GM19023 (cell line): ENCODE data around the gene RUNX3.

Experiments
- ATAC-seq: cut with Tn5 transposase; IDR thresholded peaks from one replicate; pipeline ENCODE4 v1.9.1; 2021; ENCODE audit warnings: mild to moderate bottlenecking, moderate library complexity; ENCODE audit not compliant: unreplicated experiment

RUNX3 gene

GRCh38 chr1:24963943-24964693 lies 34.0 kb upstream of the RUNX3 start:
- ATAC-seq, result no peak

- ATAC-seq, result no peak
These were observed 33.2 kb upstream of the RUNX3 start for GRCh38 chr1:24963099-24963872.

DNA sequence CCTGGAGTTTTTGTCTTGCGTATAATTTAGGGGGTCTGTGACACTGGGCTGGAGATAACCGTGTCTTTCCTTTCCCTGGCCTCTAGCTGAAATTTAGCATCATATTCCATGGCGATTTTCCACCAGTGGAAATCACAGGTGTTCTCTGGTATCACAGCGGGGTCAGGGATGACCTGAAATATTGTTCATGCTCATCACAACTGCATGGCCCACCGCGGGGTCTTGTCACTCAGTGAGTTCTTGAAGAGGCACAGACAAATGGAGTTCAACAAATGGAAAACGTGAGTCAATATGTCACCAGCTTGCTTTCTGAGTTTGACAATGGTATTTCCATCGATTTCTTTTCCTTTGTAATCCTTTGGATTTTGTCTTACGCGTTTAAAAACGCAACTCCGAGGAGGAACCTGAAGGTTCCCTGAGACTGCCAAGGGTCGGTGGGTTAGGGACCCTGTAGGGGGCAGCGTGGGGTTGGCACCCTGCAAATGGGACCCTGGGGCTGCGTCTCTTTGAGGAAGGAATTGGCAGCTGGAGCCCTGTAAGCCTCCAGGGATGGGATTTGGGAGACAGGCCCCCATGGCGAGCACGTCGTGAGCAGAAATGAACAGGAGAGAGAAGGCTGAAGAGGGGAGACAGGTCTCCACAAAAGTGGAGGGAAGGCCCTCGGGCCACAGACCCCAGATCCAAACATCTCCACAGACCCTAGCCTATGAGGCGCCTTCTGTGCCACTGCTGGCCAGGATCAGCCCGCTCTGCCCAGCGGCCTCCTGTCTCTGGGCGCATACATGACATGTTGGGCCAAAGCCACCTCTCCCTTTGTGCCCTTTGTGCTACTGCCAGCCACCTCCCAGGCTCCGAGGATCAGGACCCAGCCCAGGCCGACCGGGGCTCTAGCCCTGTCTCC lies 32.1 kb upstream of the RUNX3 start:
- no peak for ATAC-seq

- no peak for ATAC-seq
These were observed 31.3 kb upstream of the RUNX3 start for GRCh38 chr1:24961334-24961733.

GRCh38 chr1:24960071-24960801 lies 30.2 kb upstream of the RUNX3 start:
- ATAC-seq, result no peak

DNA sequence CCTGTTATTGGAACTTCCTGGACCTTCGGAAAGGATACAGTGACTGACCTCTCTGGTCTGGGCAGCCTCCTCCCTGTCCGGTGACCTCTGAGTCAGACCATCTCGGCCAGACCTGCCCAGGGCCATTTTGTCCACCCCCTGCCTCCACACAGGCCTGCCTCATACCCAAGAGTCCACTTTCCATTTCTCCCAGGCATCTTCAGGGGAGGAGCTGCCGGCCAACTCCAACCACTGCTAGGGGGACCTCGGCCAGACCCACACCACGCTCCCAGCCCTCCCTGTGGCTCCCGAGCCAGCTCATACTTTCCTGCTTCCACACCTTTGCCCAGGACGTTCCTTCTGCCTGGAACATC lies 29.5 kb upstream of the RUNX3 start:
- no peak for ATAC-seq

DNA sequence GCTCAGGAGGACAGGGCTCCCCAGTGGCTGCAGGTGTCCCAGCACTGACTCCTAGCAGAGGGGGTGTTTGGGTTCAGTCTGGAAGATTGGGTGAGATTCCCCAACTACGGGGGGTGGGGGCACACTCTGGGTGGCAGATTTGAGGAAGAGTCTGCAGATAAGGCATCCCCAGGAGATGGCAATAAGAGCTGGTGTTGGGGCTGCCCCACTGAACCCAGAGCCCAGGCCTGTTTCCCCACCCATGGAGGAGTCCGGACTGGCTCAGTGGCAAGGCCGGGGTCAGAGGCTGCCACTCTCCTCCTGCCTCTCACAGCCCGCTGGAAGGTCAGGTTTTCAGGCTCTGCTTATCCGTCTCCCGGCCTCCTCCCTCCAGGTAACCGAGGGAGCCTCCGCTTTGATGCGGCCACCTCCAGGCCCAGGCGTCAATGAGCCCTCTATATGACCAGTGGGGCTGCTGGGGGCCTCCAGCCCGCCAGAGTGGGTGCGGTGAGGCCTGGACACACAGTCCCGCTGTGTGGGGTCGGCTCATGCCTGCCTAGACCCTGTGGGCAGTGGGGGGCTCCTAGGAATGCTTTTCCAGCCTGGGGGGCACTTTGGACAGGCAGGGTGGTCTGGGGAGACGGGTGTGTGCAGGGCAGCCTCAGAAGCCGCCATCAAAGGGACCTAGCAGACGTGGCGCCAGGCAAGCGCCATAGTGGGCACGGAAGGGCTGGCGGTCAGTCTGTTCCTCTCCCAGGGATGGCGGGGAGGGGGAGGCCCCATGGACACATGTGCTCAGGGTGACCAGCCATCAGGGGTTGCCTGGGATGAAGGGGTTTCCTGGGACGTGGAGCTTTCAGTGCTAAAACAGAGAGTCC lies 28.9 kb upstream of the RUNX3 start:
- ATAC-seq, result no peak

DNA sequence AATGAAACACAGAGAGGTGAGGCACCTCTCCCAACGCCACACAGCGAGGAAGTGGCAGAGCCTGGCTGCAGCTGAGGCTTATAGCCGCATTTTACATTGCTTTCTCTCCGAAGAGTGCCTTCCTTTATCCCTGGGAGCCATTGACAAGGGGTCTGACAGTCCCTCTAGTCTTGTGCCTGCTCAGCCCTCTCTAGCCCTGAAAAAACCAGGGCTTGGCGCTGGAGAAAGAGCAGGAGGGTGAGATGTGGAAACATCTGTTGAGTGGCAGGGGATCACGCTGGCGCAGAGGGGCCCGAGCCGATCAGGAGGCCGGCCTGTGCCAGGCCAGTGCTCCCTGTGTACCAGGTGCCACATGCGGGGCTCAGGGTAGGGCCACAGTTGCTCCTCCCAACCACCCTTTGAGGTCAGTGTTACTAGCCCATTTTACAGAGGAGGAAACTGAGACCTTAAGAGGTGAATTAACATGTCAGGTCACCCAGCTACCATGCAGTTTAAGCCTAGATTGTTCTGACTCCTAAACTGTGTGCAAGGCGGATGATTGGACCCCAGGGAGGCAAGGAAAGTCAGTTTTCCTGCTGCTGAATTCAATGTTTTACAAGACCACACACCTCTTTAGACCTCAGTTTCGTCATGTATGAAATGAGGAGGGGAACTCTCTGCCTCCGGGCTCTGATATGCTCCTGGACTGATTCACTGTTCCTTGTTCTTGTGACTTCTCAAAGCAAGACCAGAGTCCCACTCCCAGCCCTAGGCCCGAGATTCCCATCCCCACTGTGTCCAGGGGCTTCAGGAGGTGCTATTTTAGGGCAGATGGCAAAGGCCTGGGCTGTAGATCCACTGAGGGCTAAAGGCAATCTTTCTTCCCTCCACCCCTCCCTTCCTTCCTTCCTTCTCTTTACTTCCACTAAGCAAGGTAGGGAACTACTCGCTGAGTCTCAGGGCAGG lies 28.0 kb upstream of the RUNX3 start:
- ATAC-seq, result no peak

DNA sequence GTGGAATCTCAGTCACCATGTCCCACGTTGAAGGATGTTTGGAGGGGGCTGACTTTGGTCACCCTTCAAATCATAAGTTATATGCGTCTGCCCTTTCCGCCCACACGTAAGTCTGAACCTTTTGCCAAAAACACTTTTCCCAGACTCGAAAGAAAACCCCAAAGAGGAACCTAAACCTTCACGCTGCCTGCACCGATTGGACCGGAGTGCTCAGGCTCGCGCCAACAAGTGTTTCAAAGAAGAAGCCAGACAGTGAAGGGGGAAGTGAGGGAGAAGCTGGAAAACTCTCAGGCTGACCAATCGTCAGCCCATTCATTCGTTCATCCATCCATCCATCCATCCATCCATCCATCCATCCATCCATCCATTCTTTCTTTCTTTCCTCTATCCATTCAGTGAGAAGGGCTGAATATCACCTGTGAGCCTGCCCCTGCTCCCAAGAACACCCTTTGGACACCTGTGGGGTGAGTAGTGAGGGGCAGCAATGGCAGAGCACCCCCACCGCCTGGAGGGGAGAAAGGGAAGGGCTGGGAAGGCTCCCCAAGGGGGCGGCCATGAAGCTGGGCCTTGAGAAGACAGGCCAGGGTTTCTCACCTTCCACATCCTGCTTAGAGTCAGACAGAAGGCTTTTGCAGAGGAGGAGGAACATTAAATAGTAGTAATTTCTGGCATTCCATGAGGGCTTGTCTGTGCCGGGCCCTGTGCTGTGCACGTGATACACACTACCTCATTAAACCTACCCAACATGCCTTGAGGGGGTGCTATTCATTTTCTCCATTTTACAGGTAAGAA lies 27.1 kb upstream of the RUNX3 start:
- ATAC-seq, result no peak

DNA sequence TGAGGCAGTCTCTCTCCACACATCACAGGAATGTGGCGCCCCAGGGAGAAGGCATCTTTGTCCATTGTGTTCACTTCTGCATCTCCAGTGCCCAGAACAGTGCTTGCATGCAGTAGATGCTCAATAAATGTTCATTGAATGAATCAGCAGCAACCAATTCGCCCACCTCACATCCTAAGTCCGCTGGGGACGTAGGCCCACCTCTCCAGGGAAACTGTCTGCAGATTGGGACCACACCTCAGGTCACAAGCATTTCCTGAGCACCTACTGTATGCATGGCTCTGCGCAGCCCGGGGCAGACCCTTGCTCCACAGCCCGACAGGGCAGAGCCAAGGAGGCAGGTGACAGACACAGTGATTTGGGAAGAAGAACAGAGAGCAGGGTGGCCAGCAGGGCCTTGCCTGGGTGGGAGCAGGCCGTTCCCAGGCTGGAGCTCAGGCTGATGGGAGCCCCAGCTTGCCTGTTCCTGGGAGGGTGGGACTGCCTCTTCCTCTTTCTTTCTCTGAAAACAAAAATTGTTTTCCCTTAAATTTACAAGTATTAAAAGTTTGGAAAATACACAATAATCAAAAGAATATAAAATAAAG lies 25.8 kb upstream of the RUNX3 start:
- no peak for ATAC-seq

DNA sequence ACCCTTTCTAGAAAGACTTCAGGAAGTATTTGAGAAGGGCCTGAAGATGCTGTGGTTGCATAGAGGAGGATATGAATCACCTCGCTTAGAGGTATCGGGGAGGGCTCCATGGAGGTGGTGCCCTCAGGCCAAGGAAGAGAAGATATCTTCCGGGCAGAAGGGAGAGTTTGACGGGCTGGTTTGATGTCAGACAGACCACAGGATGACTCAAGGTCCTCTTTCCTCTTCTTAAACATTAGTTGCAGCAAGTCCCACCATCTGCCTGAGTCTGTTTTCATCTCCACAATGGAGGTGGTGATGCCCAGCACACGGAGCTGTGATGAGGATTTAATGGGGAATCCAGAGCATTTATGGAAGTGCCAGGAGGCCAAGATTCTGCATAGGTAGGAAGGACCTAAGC lies 25.1 kb upstream of the RUNX3 start:
- no peak for ATAC-seq

DNA sequence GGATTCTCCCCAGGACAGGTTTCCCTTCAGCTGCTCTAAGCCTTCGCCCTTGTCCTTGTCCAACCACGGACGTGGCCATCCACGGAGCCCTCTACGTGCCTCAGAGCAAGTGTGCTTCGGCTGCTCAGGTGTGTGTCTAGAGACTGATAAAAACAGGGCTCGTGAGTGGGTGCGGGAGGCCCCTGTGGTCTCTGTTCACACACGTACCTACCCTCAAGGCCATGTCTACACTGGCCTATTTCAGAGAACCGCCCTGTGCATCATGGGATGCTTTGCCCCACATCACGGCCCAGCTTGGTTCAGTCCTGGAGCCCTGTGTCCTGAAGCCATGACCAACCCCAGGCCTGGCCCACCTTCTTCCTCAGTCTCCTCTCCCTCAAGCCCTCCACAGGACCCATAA lies 24.6 kb upstream of the RUNX3 start:
- ATAC-seq, result no peak

DNA sequence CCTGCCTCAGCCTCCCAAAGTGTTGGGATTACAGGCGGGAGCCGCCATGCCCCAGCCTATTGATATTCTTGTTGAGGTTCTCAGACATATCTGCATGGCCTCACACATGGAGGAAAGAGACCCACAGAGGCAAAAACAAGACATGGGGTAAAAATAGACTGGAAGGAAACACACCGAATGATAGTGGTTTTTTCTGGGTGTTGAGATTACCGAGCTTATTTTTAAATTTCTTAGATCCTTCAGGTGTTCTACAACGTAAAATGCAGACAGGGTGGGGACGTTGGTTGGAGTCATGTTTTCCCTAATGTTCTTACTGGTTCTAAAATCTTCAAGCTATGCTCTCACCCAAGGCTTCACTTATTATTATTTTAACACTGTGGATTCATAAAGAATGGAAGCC lies 23.9 kb upstream of the RUNX3 start:
- no peak for ATAC-seq

- ATAC-seq, result no peak
These were observed 22.4 kb upstream of the RUNX3 start for GRCh38 chr1:24952413-24952841.

GRCh38 chr1:24951810-24952412 lies 21.8 kb upstream of the RUNX3 start:
- no peak for ATAC-seq

GRCh38 chr1:24951337-24951736 lies 21.3 kb upstream of the RUNX3 start:
- ATAC-seq, result no peak

DNA sequence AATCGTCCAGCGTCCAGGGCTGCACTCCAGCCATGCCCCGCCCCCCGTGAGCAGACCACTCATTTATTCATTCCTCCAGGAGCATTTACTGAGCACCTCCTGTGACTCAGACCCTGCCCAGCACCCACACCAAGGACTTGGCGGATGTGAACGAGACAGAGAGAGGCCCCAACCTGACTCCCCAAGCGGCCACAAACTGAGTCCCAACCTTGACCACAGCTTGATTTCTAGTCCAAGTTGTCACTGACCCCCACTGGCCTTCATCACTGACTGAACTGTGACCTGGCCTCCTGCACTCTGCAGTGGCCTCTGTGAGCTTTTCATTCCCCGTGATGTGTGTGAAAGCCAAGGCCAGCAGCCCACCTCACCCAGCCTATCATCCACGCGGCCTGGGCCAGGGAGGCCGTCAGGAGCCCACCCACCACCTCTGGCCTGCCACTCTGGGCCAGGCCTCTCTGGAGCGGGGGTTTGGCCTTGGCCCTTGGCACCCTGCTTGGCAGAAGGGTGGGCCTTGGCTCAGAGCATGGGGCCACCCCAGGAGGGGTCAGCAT lies 19.3 kb upstream of the RUNX3 start:
- no peak for ATAC-seq
